NCI-H774 (cell line): ENCODE results near the gene CDH20.

Experiments used
- DNase-seq: peaks from one replicate; lab custom pipeline; 2025; lab: John Stamatoyannopoulos, UW

Gene CDH20

DNA sequence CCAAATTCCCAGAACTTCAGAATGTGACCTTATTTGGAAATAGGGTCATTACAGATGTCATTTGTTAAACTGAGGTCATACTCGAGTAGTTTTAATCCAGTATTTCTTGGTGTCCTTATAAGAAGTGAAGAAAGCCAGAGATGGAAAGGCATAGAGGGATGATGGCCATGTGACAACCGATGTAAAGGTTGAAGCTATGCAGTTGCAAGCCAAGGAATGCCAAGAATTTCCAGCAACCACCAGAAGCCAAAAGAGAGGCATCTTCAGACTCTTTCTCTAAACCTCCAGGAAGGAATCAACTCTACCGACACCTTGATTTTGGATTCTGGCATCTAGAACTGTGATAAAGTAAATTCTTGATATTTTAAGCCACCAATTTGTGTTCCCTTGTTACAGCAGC, 242.2 kb downstream of the CDH20 start:
- no peak for DNase-seq

- DNase-seq: no peak
These were observed 245.6 kb downstream of the CDH20 start for GRCh38 chr18:61578846-61579245.

GRCh38 chr18:61579581-61579980, 246.4 kb downstream of the CDH20 start:
- no peak for DNase-seq

DNA sequence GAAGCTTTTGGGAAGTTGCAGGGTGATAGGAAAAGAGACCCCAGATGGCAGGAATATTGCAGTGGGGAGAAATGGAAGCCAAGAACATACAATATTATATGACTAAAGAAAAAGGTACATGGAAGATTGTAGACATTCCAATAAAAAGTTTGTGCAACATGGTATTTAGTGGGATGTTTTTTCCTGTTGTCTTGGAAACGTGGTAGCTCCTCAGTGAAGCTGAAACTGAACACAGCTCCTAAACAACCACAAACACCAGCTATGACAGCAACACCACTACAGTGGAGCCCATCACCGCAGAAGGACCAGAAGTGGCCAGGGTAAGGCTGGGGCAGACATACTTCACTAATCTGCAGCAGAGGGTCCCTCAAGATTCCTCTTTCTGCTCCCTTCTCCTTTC, 246.8 kb downstream of the CDH20 start:
- no peak for DNase-seq

- peak; percentile 69 for DNase-seq
These were observed 248.5 kb downstream of the CDH20 start for GRCh38 chr18:61581578-61582201.

GRCh38 chr18:61582202-61582710, 249.0 kb downstream of the CDH20 start:
- DNase-seq: no peak

- DNase-seq: no peak
These were observed 250.3 kb downstream of the CDH20 start for GRCh38 chr18:61583548-61583947.

DNA sequence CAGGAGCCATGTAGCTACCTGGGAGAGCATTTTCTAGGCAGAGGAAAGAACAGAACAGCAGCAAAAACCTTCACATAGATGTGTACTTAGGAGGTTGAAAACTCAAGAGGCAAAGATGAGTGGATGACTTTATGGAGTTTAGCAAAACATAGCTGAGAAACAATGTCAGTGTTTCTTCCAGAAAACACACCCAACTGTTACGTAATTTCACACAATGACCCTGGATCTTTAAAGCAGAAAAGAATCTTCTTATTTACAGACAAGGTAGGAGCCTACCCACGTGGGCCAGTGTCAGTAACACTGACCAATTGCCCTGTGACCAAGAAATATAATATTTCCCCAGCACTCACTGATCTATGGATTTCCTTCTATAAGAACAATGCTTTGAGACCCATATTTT, 254.6 kb downstream of the CDH20 start:
- no peak for DNase-seq

- DNase-seq: no peak
These were observed 256.0 kb downstream of the CDH20 start for GRCh38 chr18:61589053-61589723.

GRCh38 chr18:61589724-61590065, 256.5 kb downstream of the CDH20 start:
- no peak for DNase-seq

DNA sequence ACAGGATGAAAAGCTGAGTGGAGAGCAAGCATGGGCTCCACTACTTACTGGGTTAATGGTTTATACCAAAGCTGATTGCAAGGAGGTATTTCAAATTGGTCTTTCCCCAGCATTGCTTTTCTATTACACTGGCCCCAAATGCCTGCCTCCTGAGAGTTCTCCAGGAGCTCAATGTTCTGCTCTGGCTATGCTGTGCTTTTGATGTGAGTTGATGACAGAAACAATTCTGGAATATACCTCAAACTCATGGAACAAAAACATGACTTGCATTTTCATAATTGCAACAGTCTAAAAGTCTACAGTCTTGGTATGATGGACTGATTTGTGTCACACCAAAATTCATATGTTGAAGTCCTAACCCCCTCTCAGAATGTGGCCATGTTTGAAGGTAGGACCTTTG, 258.0 kb downstream of the CDH20 start:
- no peak for DNase-seq

GRCh38 chr18:61595615-61596251, 262.5 kb downstream of the CDH20 start:
- no peak for DNase-seq

DNA sequence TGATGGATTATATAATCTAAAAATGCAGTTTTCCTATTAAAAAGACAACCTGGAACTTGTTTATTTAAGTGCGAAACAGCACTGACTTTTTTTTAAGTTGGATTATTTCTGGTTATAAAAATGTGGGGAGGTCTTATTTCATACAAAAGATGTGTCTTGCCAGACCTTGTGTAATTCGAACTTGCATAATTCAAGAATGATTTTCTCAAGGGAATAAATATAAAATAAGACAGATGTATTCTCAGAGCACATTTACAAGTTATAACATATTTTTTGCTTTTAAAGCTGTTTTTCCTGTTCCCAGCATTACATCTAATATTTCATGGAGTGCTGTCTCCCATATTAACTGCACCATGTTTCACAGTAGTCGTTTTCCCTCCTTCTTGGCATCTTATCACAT, 263.1 kb downstream of the CDH20 start:
- no peak for DNase-seq

DNA sequence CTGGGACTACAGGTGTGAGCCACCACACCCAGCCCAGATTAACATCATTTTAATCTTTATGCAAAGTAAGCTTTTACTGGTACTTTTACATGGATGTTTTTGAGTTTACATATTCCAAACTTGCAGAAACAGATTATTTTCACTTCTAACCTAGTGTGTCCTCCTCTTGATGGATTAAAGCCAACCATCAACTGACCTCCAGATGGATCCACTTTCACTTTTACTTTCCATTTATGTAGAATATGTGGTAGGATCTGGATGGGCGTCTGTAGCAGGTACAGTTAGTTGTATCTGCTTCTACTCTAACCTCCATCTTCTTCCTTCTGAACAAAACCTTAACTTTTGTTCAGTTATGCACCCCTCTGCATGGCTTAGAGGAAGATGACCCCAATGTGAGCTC, 264.1 kb downstream of the CDH20 start:
- DNase-seq: no peak

DNA sequence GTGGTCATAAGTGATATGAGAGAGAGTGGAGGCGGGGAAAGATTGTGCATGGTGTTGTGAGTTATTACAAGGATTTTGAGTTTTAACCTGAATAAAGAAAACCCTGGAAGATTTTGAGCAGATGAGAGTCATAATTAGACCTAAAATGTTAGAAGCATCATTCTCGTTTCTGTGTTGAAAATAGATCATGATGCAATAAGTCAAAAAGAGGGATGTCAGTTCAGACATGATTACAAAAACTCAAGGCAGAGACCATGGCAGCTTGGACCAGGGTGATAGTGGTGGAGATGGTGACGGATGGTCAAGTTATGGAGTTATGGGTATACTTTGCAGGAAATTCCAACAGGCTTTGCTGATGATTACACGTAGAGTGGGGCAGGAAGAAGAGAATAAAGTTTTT, 267.2 kb downstream of the CDH20 start:
- no peak for DNase-seq

GRCh38 chr18:61602836-61603235, 269.6 kb downstream of the CDH20 start:
- no peak for DNase-seq
